Measurements from ENCODE around the gene XRCC5.

Gene XRCC5

DNA sequence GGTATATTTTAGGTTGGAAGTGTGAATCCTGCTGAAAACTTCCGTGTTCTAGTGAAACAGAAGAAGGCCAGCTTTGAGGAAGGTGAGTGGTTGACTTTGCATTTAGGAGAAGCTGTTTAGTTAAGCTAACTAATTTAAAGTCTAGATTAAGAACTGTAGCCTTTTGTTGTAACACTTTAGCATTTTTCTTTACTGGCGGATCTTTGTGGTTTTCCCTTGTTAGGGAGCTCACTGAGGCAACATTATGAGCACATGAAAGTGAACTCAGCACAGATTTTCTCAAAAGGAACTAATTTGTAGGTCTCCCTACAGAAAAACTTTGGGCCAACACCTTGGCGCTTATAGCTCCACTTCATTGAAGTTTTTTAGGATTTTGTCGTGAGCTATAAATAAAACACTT lies 52.8 kb downstream of the XRCC5 start:
- no peak for DNase-seq

DNA sequence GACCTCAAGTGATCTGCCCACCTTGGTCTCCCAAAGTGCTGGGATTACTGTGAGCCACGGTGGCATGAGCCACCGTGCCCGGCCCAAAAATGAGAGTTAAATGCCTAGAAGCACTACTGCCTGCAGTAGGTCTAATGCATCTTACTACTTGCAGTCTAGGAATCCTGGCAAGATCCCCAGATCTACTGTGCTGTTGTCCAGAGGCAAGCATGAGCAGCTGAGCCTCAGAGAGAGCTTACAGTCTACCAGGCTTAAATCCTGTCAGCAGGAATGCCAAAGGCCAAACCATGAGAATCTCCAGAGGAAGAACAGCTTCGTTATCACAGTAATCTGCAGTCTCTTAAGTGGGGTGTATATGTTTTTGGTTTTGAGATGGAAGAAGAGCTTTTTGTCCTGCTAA lies 54.4 kb downstream of the XRCC5 start:
- DNase-seq = no peak

DNA sequence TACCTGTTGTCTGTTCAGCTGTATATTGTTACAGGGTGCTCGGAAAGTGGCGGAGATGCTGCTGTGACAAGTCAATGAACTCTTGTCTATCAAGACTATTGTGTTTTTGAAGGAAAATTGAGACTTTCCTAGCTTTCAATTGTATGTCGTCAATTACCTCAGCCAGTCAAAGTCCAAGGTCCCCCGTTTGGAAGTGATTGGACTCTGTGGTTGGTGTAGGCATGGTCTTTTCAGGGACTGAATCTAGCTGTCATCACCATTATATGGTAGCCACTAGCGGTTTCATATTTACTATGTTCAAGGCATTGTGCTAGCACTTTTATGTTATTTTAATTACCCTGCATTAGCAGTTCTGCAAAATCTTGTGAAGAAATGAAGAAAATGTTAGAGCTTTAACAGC lies 54.9 kb downstream of the XRCC5 start:
- no peak for DNase-seq

DNA sequence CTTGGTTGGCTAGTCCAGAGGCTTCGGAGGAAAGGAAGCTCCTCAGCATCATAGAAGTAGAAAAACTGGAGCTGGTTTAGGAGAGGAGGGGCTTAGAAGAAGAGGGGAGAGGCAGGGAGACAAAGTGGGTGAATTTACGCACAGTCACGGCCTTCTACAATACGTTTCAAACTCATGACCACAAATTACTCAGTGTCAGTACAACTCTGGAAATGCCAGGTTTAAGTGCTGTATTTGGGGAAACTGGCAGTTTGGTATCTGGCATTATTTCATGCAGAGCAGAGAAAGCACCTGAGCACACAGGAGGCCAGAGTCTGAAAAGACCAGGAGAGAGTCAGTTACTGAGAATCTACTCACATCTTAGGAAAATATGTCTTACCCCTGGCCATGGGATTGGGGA lies 55.4 kb downstream of the XRCC5 start:
- no peak for DNase-seq

DNA sequence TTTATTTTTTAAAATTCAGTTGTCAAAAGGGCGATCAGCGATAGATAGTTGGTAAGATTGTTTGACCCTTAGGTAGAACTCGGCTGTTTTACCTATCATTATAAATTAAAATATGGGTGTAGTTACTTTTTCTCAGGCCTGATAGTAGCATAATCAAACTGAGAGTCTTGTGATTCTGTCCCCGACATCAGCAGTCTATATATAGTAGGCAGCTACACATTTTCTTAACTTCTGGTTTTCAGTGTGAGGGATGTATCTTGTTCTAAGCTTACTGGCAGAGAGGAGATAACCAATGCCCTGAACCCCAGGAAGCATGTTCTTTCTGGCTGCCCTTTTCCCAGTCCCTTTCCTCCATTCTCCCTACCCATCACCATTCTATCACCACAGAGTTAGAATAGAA lies 56.6 kb downstream of the XRCC5 start:
- DNase-seq = no peak

DNA sequence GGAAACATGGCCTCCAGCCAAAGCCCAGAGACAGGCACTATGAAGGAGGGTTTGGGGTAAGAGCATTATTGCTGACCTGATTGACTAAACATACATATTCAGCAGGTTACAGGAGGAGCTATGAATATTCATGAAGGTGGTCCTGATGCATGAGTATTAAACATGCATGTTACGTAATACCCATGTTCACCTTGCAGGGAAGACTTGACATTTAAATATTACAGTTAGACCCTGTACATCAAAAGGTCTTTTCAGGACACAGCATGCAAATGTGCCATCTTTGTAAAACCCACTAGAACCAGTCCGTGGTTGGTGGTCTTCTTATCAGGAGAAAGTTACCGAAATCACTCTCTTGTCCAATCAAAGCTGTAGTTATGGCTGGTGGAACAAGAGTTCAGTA lies 59.9 kb downstream of the XRCC5 start:
- DNase-seq = no peak

DNA sequence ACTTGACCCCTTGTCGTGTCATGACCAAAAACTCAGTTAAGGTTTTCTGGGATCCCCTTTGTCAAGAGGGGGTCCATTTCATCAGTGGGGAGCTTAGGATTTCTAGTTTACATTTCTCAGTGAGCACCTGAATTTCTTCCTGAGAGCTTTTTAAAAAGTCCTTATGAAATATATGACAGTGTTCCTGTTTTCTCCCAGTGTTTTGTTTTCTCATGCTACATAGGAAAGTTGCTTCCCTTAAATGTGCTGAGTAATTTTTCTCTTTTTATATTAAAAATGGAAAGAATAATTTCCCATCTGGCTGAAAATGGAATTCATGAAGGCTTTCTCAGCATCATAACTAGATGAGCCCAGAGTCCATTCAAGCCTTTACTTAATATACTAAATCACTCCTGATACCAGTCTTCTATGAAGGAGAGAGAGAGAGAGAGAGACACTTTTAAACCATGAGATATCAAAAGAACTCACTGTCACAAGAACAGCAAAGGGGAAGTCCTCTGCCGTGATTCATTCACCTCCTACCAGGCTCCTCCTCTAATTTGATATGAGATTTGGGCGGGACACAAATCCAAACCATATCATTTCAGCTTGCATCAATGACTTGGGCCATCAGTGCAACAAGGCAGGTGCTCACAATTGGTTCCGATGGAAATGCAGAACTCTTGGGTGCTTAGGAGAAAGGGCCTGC lies 61.1 kb downstream of the XRCC5 start:
- no peak for DNase-seq

DNA sequence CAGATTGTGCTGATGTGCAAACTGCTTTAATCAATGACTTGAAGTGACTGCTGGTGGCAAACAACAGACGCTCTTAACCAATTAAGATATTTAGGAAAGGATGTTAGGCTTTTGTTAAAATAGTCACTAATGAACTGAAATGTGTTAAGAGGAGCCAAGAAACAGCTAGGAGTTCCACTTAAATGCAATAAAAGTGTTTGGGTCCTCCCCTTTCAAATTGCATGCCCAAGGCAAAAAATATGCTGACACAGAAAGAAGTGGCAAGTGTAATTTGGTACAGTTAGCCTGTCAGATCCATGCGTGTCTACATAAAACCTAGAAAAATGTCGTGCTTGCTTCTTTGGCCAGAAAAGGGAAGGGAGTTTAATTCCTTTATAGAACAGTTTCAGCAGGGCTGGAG lies 61.9 kb downstream of the XRCC5 start:
- DNase-seq = no peak

DNA sequence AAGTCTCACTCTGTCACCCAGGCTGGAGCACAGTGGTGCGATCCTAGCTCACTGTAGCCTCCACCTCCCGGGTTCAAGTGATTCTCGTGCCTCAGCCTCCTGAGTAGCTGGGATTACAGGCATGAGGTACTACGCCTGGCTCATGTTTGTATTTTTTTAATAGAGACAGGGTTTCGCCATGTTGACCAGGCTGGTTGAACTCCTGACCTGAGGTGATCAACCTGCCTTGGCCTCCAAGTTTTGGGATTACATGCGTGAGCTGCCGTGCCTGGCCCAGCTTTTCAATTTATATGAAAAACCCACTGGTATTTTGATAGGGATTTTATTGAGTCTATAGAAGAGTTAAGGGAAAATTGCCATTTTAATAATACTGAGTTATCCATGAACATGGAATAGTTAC lies 63.3 kb downstream of the XRCC5 start:
- no peak for DNase-seq

DNA sequence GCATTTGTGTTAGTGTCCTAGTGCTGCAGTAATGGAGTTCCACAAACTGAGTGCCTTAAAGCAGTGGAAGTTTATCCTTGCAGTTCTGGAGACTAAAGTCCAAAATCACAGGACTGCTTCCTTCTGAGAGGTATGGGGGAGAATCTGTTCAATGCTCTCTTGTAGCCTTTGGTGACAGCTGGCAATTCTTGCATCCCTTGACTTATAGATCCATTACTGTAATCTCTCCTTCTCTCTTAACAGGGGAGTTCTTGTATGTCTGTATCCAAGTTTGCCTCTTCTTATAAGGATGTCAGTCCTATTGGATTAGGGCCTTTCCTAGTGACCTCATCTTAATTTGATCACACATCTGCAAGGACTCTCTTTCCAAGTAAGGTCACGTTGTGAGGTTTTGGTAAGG lies 69.9 kb downstream of the XRCC5 start:
- DNase-seq = no peak

DNA sequence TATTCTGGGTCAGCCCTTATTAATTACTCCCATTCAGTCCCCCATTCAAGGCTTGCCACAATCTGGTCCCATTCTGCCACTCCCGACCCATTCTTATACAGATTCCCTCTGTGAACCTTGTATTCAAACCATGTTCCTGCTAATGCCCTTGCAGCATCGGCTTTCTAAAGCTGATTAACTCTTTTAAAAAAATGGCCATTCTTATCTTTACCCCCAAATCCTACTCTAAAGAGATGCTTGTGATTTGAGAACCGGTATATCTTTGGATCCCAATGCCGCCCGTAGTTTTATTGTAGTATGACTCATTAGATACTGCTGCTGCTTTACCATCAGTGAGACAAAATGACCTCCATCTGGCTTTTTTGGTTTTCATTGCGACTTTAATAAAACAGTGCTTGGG lies 72.2 kb downstream of the XRCC5 start:
- DNase-seq = no peak

DNA sequence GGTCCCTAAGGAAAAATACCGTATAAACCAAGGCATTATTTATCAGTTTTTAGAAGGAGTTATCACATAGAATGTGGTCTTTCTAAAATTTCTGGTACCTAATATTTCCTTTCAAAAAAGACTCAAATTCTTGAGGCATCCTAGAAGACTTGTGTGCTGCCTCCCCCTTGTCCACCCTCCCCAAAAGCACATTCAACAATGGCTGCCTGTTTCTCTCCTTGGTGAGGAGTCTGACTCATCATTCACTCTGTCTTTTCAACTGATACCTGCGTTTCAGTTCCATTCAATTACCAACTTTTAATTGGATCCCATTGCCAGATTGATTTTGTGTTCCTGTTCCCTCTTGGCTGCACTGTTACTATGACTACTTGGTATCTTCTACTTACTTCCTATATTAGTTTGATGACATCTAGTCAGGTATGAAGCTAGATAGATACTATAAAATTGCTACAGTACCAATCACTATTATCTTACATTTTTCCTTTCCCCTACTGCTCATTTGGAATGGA lies 72.9 kb downstream of the XRCC5 start:
- DNase-seq = no peak

DNA sequence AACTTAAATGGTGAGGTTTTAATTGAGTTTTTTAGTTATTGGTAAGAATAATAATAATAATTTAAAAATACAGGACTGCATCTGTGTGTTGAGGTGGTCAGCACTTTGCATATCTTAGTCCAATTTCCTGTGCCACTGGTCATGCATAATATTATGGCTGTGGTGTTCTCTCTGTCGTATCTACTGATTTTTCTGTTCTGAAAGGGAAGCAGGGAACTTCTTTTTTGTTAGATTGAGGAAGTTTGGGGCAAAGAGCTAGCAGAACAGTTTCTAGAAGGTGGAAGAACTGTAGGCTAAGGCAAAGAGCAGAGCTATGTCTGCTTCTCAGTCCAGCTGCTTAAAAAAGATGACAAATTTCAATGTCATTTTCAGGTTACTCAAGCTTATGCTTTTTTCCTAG lies 74.3 kb downstream of the XRCC5 start:
- DNase-seq = no peak

DNA sequence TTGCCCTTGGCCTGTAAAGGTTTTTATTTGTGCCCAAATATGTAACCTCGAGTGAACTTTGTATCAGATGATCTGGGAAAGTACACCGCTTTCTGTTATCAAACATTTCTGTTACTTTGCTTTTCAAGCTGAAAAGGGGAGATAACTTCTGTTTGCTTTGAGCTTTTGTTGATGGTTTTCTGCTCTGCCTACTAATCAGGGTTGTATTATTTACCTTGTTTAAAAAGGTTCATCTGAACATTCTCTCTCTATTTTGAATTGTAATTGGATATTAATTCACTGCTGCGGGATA lies 79.4 kb downstream of the XRCC5 start:
- no peak for DNase-seq

DNA sequence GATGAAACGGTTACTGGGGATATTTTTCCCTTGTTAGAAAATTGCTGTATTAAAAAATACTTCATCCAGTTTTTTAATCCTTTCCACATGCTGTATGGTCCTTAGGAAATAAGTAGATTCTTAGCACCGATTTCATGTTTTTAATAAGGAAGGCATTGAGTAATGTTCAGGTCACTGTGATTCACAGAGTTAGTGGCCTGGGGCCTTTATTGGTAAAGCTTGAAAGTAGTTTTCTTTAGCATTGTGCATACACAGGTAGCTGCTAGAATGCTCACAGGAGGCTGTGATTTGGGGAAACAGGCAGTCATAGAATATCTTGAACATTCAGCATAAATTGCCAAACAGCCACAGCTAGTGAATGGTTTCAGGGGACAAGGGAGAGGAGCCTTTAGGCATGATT lies 79.8 kb downstream of the XRCC5 start:
- DNase-seq = no peak

DNA sequence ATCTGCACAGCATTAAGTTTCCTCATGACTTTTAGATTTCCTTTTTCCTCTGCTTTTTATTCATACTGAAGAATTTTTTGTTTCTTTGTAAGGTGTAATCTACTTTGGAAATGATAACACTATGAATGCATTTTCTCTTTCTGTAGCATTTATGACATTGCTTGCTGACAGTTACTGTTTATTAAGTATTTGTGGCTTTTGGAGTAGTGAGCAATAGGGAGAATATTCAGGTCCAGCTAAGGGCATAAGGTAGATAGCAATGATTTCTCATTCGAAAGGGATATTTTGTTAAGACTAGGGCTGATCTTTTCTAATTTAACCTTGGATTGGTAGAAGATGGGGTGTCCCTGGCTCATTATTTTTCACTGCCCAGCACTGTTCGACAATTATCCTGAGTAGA lies 80.3 kb downstream of the XRCC5 start:
- DNase-seq = no peak

DNA sequence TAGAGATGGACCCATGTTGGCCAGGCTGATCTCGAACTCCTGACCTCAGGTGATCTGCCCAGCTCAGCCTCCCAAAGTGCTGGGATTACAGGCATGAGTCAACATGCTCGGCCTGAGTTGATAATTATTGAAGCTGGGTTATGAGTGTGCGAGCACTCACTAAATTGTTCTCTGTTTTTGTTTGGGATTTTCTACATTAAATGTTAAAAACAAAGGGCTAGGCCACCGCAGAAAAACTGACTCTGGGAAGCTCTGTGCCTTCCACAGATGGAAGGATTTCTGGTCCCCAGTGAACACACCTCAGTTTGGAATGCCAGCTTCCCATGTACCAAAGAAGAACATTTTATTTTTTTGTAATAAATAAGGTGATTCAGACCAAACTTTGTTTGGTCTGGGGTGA lies 83.0 kb downstream of the XRCC5 start:
- DNase-seq = no peak

DNA sequence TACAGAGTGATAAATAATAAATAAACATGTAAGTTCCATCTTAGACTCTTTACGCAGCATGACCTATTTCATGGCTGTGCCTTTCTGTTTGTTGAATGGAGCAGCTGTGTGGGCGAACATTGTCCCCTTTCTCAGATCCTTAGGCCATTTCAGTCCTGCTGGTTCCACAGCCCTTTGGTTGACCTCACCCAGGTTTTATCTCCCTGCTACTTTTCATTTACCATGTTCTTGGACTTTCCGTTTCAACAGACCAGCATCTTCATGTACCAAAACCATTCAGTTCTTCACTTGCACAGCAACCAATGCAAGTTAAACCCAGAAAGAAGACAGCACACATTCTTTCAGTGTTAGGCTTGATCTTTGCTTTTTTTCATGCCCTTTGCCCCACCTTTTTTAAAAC lies 83.8 kb downstream of the XRCC5 start:
- DNase-seq = no peak

DNA sequence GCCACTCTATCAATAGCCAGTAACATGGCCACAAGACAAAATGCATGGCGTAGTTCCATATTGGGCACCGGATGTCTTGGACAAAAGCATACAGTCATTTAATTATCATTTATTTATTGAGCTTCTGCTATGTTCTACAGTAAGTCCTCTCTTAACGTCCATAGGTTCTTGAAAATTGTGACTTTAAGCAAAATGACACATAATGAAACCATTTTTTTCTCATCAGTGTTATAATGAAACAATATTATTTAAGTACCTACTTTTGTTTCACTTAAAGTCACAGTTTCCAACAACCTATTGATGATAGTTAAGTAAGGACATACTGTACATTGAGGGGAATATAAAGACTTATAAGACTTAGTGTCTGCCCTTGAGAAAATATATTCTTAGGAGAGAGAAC lies 84.9 kb downstream of the XRCC5 start:
- no peak for DNase-seq

DNA sequence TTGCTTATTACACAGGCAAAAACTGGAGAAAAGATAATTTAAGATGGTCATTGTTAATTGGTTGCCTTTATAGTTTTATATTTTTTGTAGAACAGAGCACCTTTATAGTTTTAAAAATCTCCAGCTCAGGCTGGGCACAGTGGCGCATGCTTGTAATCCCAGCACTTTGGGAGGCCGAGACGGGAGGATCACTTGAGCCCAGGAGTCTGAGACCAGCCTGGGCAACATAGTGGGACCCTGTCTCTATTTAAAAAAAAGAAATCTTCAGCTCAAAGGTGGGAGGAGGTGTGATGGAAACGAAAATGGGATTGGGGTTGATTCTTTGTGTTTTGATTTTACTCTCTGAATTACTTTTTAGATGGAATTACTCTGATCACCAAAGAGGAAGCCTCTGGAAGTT lies 85.4 kb downstream of the XRCC5 start:
- DNase-seq = no peak

DNA sequence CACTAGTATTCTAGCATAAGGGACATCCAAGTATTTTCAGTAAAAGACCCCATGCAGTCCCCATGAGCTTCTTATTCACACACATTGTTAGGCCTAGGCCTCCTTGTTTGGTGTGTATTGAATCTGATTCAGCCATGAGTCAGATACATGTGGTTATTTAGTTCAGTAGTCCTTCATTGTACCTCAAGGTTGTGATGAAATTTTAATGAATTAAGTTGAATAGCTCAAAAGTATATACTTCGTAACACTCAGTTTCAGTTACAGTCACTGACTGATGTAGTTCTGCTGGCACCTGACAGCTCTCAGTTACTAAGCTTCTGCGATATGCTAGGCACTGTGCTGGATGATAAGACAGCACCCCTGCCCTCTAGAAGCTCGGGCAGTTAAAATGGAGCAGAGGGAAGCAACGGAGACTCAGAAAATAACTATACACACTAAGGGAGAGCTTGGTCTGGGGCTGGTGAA lies 86.4 kb downstream of the XRCC5 start:
- DNase-seq = no peak

DNA sequence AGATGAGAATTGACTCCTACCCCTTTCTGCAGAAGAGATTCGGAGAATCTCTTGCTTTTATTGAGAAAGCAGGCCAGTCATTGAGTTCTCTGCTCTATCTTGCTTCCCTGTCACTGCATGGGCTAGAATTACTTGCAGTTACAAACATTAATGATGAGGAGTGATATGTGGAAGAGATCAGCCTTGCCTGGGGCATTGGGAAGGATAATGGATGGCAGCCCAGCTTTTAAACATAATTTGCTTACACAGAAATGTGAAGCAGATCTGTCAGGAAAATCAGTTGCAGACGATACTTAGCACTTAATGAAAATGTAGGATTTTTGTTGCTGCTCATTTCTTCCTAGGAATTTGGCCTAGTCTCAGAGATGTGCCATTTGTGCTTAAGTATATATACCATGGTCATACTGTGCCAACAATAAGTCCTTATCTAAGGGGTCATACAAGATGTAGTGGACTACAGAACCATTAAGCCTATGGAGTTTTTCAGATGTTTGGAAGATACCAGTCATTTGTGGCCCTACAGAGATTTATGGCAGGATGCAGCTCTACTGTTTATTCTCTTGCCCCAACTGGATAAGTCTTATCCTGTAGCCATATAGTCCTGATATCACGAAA lies 92.7 kb downstream of the XRCC5 start:
- no peak for DNase-seq

DNA sequence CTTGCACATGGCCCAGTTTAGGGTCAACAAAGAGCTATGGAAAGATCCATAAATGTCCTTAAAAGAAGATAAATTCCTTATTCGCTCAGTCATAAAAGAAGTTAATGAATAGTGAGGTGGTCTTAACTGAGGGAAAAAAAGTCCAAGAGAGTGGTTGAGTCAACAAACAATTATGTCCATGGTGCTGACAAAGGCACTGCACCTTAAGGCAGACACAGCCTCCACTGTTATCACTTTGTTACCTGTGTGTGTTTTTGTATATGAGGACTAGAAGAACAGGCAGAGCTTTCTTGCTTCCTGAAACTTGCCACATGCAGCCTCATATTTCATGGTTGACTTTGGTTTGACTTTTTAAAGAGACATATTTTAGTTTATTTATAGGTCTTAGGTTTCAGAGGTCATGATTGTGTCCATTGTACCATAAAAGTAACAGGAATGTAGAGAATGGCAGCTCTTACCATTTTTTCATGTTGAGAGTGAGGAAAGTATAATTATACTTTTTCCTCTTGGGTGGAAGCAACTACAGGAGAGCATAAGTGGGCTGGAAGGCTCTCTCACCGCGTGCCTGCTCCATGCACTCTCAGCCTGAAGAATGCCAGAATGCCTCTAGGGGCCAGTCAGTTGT lies 93.6 kb downstream of the XRCC5 start:
- DNase-seq = no peak

DNA sequence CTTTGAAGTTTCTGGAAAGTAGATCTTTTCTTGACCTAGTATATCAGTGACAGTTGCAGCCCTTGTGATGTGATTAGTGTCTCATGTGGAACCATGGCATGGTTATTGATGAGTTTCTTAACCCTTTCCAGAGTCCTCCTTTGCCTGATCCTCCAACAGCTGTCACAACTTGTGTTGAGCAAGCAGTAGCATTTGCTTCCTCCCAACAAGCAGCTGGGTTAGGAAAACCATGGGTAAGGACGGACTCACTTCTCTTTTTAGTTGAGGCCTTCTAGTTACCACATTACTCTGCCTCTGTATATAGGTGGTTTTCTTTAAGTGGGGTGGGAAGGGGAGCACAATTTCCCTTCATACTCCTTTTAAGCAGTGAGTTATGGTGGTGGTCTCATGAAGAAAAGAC lies 96.3 kb downstream of the XRCC5 start:
- no peak for DNase-seq

Data from NCI-H510A treated with DMSO at 0.1 percent for 48 hours (cell line).